ENCODE measurements around the gene RNF123.

Gene RNF123

GRCh38 chr3:49659756-49660155 is 29.6 kb upstream of the RNF123 start:
- no peak for DNase-seq

- no peak for DNase-seq
These were observed 28.1 kb upstream of the RNF123 start for GRCh38 chr3:49661281-49661680.

- no peak for DNase-seq
These were observed 27.3 kb upstream of the RNF123 start for GRCh38 chr3:49662021-49662420.

- DNase-seq, result no peak
These were observed 26.5 kb upstream of the RNF123 start for GRCh38 chr3:49662720-49663413.

- no peak for DNase-seq
These were observed 25.5 kb upstream of the RNF123 start for GRCh38 chr3:49663831-49664230.

- DNase-seq, result no peak
These were observed 25.1 kb upstream of the RNF123 start for GRCh38 chr3:49664300-49664699.

GRCh38 chr3:49665822-49666519 is 23.4 kb upstream of the RNF123 start:
- DNase-seq, result no peak

- DNase-seq, result no peak
These were observed 22.8 kb upstream of the RNF123 start for GRCh38 chr3:49666592-49666991.

- DNase-seq, result no peak
These were observed 21.5 kb upstream of the RNF123 start for GRCh38 chr3:49667701-49668413.

- DNase-seq, result no peak
These were observed 21.0 kb upstream of the RNF123 start for GRCh38 chr3:49668414-49668797.

- no peak for DNase-seq
These were observed 20.5 kb upstream of the RNF123 start for GRCh38 chr3:49668861-49669260.

GRCh38 chr3:49669352-49669751 is 20.0 kb upstream of the RNF123 start:
- no peak for DNase-seq

GRCh38 chr3:49670940-49671290 is 18.4 kb upstream of the RNF123 start:
- no peak for DNase-seq

- no peak for DNase-seq
These were observed 17.8 kb upstream of the RNF123 start for GRCh38 chr3:49671291-49672288.

- no peak for DNase-seq
These were observed 16.1 kb upstream of the RNF123 start for GRCh38 chr3:49673121-49673714.

GRCh38 chr3:49673715-49674496 is 15.5 kb upstream of the RNF123 start, which contains the start of gene APEH:
Gene APEH, plus strand, starts transcription at chr3:49674351. Its CDS starts 51 bp downstream, at chr3:49674402.
- DNase-seq, result no peak

GRCh38 chr3:49674497-49674983 is 14.8 kb upstream of the RNF123 start:
- DNase-seq, result no peak

- DNase-seq, result no peak
These were observed 13.4 kb upstream of the RNF123 start for GRCh38 chr3:49675912-49676311.

GRCh38 chr3:49680493-49681231 is 8.7 kb upstream of the RNF123 start:
- DNase-seq, result no peak

- DNase-seq, result no peak
These were observed 8.2 kb upstream of the RNF123 start for GRCh38 chr3:49681232-49681522.

- DNase-seq, result no peak
These were observed 7.8 kb upstream of the RNF123 start for GRCh38 chr3:49681543-49681942.

All from activated CD4-positive, CD25-positive, alpha-beta regulatory T cell (primary cell).